Type B pancreatic cell (in vitro differentiated cells): ENCODE data around the gene CRY2. TPM values are rescaled to one million over a fixed set of nuclear protein-coding genes. Genes with fewer than 3 reads are reported as not detected.
"Not testable (repeated sequence)": the region's sequence is repeated elsewhere in the genome, so short reads cannot be mapped to it uniquely, and the experiment has no call there.

Experiments
- DNase-seq: peaks from one replicate; pipeline ENCODE4 v3.0.0; 2021; ENCODE audit warnings: mixed read lengths; ENCODE audit not compliant: unreplicated experiment; ENCODE audit errors: extremely low spot score
- H3K27ac Mint-ChIP-seq: 2 replicates; pipeline ENCODE4 v1.8.0; 2021; ENCODE audit warnings: mild to moderate bottlenecking, mixed read lengths
- H3K27me3 Mint-ChIP-seq: 2 replicates; pipeline ENCODE4 v1.8.0; 2021; ENCODE audit warnings: mixed read lengths
- H3K36me3 Mint-ChIP-seq: 2 replicates; pipeline ENCODE4 v1.8.0; 2021; ENCODE audit warnings: mixed read lengths
- H3K4me1 Mint-ChIP-seq: one replicate; pipeline ENCODE4 v1.8.0; 2021; ENCODE audit warnings: mixed read lengths; ENCODE audit not compliant: unreplicated experiment
- H3K4me3 Mint-ChIP-seq: 2 replicates; pipeline ENCODE4 v1.8.0; 2021; ENCODE audit warnings: mild to moderate bottlenecking, mixed read lengths
- H3K9me3 Mint-ChIP-seq: 2 replicates; pipeline ENCODE4 v1.8.0; 2021; ENCODE audit warnings: mixed read lengths
- total RNA-seq: library from RNA; stranded (reverse); gene quantifications from 2 replicates; pipeline ENCODE4 v1.2.1, GENCODE V29; 2021; ENCODE audit warnings: low replicate concordance
- TF ChIP-seq, protein P1 (sequence below): fragments of 200-600 bp; sonication (generic); conservative IDR thresholded peaks from 2 replicates; pipeline ENCODE4 v1.5.0; 2021; ENCODE audit warnings: antibody characterized with exemption, mild to moderate bottlenecking

The CRY2 gene
- total RNA-seq, 1 donor from 2014 or later = 27.7 TPM

DNA sequence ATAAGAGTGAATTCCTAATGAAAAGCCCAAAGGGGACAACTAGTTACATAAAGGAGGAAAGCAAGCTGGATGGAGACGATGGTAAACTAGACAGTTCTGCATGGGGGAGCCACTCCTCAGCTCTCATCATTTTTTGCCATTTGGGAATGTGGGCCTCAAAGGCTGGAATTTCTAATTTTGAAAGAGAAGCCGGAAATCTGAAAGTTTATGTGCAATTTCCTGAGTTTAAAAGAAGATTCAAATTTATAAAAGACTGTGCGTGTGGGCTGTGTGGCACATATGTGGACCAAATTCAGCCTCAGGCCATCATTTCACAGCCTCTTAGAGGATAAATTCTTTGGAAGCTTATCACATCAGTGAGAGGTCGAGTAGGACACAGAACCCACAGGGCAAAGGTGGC is 18.3 kb upstream of the CRY2 start:
- TF ChIP-seq, protein P1, sequence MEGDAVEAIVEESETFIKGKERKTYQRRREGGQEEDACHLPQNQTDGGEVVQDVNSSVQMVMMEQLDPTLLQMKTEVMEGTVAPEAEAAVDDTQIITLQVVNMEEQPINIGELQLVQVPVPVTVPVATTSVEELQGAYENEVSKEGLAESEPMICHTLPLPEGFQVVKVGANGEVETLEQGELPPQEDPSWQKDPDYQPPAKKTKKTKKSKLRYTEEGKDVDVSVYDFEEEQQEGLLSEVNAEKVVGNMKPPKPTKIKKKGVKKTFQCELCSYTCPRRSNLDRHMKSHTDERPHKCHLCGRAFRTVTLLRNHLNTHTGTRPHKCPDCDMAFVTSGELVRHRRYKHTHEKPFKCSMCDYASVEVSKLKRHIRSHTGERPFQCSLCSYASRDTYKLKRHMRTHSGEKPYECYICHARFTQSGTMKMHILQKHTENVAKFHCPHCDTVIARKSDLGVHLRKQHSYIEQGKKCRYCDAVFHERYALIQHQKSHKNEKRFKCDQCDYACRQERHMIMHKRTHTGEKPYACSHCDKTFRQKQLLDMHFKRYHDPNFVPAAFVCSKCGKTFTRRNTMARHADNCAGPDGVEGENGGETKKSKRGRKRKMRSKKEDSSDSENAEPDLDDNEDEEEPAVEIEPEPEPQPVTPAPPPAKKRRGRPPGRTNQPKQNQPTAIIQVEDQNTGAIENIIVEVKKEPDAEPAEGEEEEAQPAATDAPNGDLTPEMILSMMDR = no peak
- Mint-ChIP-seq H3K4me1 (peaks cover 4% of the 10 kb centered on the region), H3K27ac (no peak overlapping the region), H3K36me3 (no peaks in the 10 kb centered on the region), H3K9me3 (no peaks in the 10 kb centered on the region), H3K27me3 (peaks cover 11% of the 10 kb centered on the region), H3K4me3 (no peak overlapping the region)
- no peak for DNase-seq

DNA sequence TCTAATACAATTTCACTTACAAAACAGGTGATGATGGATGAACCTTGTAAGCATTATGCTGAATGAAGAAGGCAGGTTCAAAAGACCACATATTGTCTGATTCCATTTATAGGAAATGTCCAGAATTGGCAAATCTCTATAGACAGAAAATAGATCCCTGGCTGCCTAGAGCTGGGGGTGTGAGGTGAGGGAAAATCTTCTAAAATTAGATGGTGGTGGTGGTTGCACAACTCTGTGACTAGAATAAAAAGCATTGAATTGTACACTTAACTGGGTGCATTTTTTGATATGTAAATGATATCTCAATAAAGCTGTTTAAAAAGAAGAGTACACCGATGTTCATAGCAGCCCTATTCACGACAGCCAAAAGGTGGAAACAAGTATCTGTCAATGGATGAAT is 16.7 kb upstream of the CRY2 start:
- Mint-ChIP-seq H3K9me3 (no peaks in the 10 kb centered on the region), H3K36me3 (no peaks in the 10 kb centered on the region), H3K27me3 (peaks cover 7% of the 10 kb centered on the region), H3K27ac (no peak overlapping the region), H3K4me3 (no peak overlapping the region), H3K4me1 (no peaks in the 10 kb centered on the region)
- TF ChIP-seq, protein P1 = no peak
- no peak for DNase-seq

DNA sequence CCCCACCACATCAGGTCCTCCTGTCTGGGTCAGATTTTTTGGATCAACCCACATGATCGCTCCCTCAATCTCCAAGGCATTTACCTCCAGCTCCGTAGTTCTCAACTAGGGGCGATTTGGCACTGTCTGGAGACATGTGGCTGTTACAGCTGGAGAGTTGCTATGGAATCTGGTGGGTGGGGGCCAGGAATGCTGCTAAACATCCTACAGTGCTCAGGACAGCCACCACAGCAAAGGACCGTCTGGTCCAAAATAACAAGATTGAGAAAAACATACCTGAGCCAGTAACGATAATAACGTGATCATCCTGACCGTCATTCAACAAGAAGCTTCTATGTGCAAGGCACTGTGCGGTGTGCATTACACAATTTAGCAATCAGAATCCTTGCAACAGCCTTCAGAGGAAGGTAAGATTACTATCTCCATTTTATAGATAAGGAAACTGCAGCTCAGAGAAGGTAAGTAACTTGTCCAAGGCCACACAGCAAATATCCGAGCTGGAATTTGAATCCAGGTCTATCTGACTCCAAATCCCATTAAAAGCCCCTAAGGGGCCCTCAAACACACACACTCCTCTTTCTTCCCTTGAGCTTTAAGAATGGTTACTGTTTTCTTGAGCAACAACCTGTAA is 14.3 kb upstream of the CRY2 start:
- Mint-ChIP-seq H3K4me3 (no peak overlapping the region), H3K4me1 (no peaks in the 10 kb centered on the region), H3K9me3 (no peaks in the 10 kb centered on the region), H3K27me3 (peaks cover 23% of the 10 kb centered on the region), H3K27ac (peak overlapping the region; percentile 51), H3K36me3 (no peaks in the 10 kb centered on the region)
- no peak for DNase-seq
- TF ChIP-seq, protein P1 = no peak

DNA sequence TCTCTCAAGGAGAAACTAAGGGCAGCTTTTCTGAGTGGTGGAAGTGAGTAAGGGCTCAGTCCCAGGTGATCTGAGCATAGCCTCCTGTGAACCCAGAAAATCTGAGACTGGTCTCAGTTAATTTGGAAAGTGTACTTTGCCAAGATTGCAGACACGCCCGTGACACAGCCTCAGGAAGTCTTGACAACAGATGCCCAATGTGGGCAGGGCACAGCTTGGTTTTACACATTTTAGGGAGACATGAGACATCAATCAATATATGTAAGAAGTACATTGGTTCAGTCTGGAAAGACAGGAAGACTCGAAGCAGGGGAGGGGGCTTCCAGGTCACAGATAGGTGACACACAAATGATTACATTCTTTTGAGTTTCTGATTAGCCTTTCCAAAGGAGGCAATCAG is 13.5 kb upstream of the CRY2 start:
- DNase-seq = no peak
- Mint-ChIP-seq H3K4me3 (no peak overlapping the region), H3K27me3 (peaks cover 23% of the 10 kb centered on the region), H3K36me3 (no peaks in the 10 kb centered on the region), H3K27ac (no peak overlapping the region), H3K9me3 (no peaks in the 10 kb centered on the region), H3K4me1 (no peaks in the 10 kb centered on the region)
- TF ChIP-seq, protein P1 = no peak

DNA sequence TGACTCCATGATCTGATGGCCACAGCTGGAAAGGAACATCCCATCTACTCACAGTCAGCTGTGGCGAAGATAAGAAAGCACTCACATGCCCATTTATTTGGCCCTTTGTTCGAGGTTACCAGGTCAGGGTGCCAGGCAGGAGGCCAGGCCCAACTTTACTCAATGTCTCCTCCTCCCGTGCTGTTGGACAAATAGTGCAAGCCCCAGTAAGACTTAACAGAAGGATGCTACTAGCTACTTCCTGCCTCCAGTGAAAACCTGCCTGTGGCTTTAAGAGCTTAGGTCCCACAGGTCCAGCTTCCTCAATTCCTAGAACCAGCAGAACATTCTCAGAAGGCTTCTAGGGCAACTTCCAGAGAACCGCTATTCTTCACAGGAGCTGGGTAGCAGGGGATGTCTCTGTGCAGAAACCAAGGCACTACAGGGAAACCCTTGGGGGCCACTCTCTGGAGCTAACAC is 12.9 kb upstream of the CRY2 start:
- Mint-ChIP-seq H3K9me3 (no peaks in the 10 kb centered on the region), H3K4me1 (no peaks in the 10 kb centered on the region), H3K36me3 (no peaks in the 10 kb centered on the region), H3K4me3 (no peak overlapping the region), H3K27ac (no peak overlapping the region), H3K27me3 (peaks cover 23% of the 10 kb centered on the region)
- TF ChIP-seq, protein P1 = no peak
- no peak for DNase-seq

DNA sequence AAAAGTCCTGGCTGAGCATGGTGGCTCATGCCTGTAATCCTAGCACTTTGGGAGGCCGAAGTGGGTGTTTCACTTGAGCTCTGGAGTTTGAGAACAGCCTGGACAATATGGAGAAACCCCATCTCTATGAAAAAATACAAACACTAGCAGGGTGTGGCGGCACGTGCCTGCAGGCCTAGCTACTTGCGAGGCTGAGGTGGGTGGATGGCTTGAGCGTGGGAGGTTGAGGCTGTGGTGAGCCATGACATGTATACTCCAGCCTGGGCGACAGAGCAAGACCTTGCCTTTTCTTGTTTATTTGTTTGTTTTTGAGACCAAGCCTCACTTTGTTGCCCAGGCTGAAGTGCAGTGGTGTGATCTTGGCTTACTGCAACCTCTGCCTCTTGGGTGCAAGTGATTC is 8.1 kb upstream of the CRY2 start:
- Mint-ChIP-seq H3K27me3 (peaks cover 31% of the 10 kb centered on the region), H3K36me3 (no peaks in the 10 kb centered on the region), H3K27ac (no peak overlapping the region), H3K4me3 (no peak overlapping the region), H3K4me1 (peaks cover 4% of the 10 kb centered on the region), H3K9me3 (no peaks in the 10 kb centered on the region)
- TF ChIP-seq, protein P1 = no peak
- no peak for DNase-seq

DNA sequence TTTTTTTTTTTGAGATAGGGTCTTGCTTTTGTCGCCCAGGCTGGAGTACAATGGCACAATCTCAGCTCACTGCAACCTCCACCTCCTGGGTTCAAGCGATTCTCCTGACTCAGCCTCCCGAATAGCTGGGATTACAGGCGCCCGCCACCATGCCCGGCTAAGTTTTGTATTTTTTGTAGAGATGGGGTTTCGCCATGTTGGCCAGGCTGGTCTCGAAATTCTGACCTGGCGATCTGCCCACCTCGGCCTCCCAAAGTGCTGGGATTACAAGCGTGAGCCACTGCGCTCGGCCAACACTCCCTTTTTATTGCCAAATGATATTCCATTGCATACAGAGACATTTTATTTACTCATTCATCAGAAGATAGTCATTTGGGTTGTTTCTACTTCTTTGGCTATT is 7.0 kb upstream of the CRY2 start:
- H3K36me3 Mint-ChIP-seq, H3K4me3 Mint-ChIP-seq, H3K27ac Mint-ChIP-seq, DNase-seq, H3K4me1 Mint-ChIP-seq, H3K9me3 Mint-ChIP-seq: not testable (repeated sequence)
- H3K27me3 Mint-ChIP-seq = peaks cover 34% of the 10 kb centered on the region
